ENCODE results near the gene PYCR2.
"Not testable (repeated sequence)": the region's sequence is repeated elsewhere in the genome, so short reads cannot be mapped to it uniquely, and the experiment has no call there.

Gene PYCR2

GRCh38 chr1:225942574-225942973 is 18.5 kb upstream of the PYCR2 start:
- DNase-seq (ENCODE audit: extremely low read depth, low read depth), result no peak
- TF ChIP-seq CTCF (IDR thresholded peaks at IDR 0.05; ENCODE audit: low read depth, low read length, missing control alignments), result no peak
- no peak overlapping the region for H3K4me3 ChIP-seq (replicated peaks; ENCODE audit: low read depth, low read length)

GRCh38 chr1:225941942-225942222 is 17.8 kb upstream of the PYCR2 start:
- DNase-seq (ENCODE audit: extremely low read depth, low read depth), result no peak

GRCh38 chr1:225941187-225941941 is 17.3 kb upstream of the PYCR2 start, which contains the start of gene LEFTY2:
Gene LEFTY2 (minus strand): TSS chr1:225941220. CDS start chr1:225941140, 80 bp downstream.
- no peak within 1 kb of the TSS for H3K4me3 ChIP-seq (replicated peaks; ENCODE audit: low read depth, low read length)
- no peak for DNase-seq (ENCODE audit: extremely low read depth, low read depth)
- TF ChIP-seq CTCF (IDR thresholded peaks at IDR 0.05; ENCODE audit: low read depth, low read length, missing control alignments), result no peak

More at GRCh38 chr1:225941942-225942222, 17.8 kb upstream of the PYCR2 start:
- no peak overlapping the region for H3K4me3 ChIP-seq (replicated peaks; ENCODE audit: low read depth, low read length)
- no peak for TF ChIP-seq CTCF (IDR thresholded peaks at IDR 0.05; ENCODE audit: low read depth, low read length, missing control alignments)

- no peak overlapping the region for H3K4me3 ChIP-seq (replicated peaks; ENCODE audit: low read depth, low read length)
- TF ChIP-seq CTCF (IDR thresholded peaks at IDR 0.05; ENCODE audit: low read depth, low read length, missing control alignments), result no peak
These were observed 16.5 kb upstream of the PYCR2 start for GRCh38 chr1:225940385-225941151.

GRCh38 chr1:225939939-225940310 is 15.9 kb upstream of the PYCR2 start:
- not testable (repeated sequence) for DNase-seq (ENCODE audit: extremely low read depth, low read depth); H3K4me3 ChIP-seq (replicated peaks; ENCODE audit: low read depth, low read length)

More at GRCh38 chr1:225940385-225941151, 16.5 kb upstream of the PYCR2 start:
- no peak for DNase-seq (ENCODE audit: extremely low read depth, low read depth)

GRCh38 chr1:225939097-225939938 is 15.3 kb upstream of the PYCR2 start:
- DNase-seq (ENCODE audit: extremely low read depth, low read depth); H3K4me3 ChIP-seq (replicated peaks; ENCODE audit: low read depth, low read length): not testable (repeated sequence)

GRCh38 chr1:225937048-225937968 is 13.3 kb upstream of the PYCR2 start:
- H3K4me3 ChIP-seq (replicated peaks; ENCODE audit: low read depth, low read length), result no peak overlapping the region
- no peak for DNase-seq (ENCODE audit: extremely low read depth, low read depth)
- TF ChIP-seq CTCF (IDR thresholded peaks at IDR 0.05; ENCODE audit: low read depth, low read length, missing control alignments), result no peak
